HUES6 (cell line): ENCODE measurements around the gene B4GALT6.
"Not testable (repeated sequence)": the region's sequence is repeated elsewhere in the genome, so short reads cannot be mapped to it uniquely, and the experiment has no call there.

Experiments
- H3K27ac ChIP-seq: 2 replicates; pipeline ENCODE4 v1.7.0; 2013; ENCODE audit warnings: low read depth, mild to moderate bottlenecking, low read length, inconsistent platforms
- H3K27me3 ChIP-seq: 2 replicates; pipeline ENCODE4 v1.6.1; 2013; ENCODE audit warnings: low read length; ENCODE audit not compliant: control insufficient read depth, insufficient read depth
- H3K36me3 ChIP-seq: 2 replicates; pipeline ENCODE4 v1.6.1; 2013; ENCODE audit warnings: low read length; ENCODE audit not compliant: control insufficient read depth, insufficient read depth
- H3K4me1 ChIP-seq: 2 replicates; pipeline ENCODE4 v1.6.1; 2013; ENCODE audit warnings: low read length; ENCODE audit not compliant: control insufficient read depth, insufficient read depth
- H3K4me3 ChIP-seq: 2 replicates; pipeline ENCODE4 v1.5.1; 2013; ENCODE audit warnings: low read depth, low read length
- H3K9ac ChIP-seq: one replicate; pipeline ENCODE4 v1.6.1; 2013; ENCODE audit warnings: mild to moderate bottlenecking, low read length
- H3K9me3 ChIP-seq: 2 replicates; pipeline ENCODE4 v1.6.1; 2013; ENCODE audit warnings: low read depth, low read length; ENCODE audit not compliant: control insufficient read depth, insufficient read depth

Gene B4GALT6, protein sequence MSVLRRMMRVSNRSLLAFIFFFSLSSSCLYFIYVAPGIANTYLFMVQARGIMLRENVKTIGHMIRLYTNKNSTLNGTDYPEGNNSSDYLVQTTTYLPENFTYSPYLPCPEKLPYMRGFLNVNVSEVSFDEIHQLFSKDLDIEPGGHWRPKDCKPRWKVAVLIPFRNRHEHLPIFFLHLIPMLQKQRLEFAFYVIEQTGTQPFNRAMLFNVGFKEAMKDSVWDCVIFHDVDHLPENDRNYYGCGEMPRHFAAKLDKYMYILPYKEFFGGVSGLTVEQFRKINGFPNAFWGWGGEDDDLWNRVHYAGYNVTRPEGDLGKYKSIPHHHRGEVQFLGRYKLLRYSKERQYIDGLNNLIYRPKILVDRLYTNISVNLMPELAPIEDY

GRCh38 chr18:31684279-31685096 lies at the start of gene B4GALT6:
TSS of gene B4GALT6 (minus strand) at chr18:31684581. CDS start at chr18:31684426, 155 bp downstream.
- H3K36me3 ChIP-seq, result no peaks in the 10 kb centered on the region
- H3K27me3 ChIP-seq, result no peaks in the 10 kb centered on the region
- H3K27ac ChIP-seq, result peak within 1 kb of the TSS; percentile 52; the same call in 1 of the 2 replicates
- H3K4me3 ChIP-seq, result peak within 1 kb of the TSS; percentile 80
- H3K9me3 ChIP-seq, result no peaks in the 10 kb centered on the region
- peak within 1 kb of the TSS; percentile 79 for H3K9ac ChIP-seq
- H3K4me1 ChIP-seq, result peaks cover 51% of the 10 kb centered on the region

- H3K36me3 ChIP-seq, result no peaks in the 10 kb centered on the region
- no peak overlapping the region for H3K9ac ChIP-seq
- H3K4me1 ChIP-seq, result no peaks in the 10 kb centered on the region
- no peak overlapping the region for H3K4me3 ChIP-seq
- no peak overlapping the region for H3K27ac ChIP-seq
- H3K27me3 ChIP-seq, result no peaks in the 10 kb centered on the region
- no peaks in the 10 kb centered on the region for H3K9me3 ChIP-seq
Observed at GRCh38 chr18:31731628-31732027, 47.2 kb upstream of the B4GALT6 start.

DNA sequence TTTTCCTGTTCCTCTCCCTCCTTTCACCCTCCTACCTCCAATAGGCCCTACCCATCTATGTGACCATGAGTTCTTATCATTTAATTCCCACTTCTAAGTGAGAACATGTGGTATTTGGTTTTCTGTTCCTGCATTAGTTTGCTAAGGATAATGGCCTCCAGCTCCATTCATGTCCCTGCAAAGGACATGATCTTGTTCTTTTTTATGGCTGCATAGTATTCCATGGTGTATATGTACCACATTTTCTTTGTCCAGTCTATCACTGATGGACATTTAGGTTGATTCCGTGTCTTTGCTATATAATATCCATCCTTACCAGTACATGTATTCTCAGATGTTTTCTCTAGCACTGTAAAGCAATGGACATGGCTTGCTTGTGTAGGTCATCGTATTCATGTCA lies 44.8 kb upstream of the B4GALT6 start:
- not testable (repeated sequence) for H3K4me1 ChIP-seq, H3K9me3 ChIP-seq, H3K9ac ChIP-seq, H3K27ac ChIP-seq, H3K4me3 ChIP-seq, H3K27me3 ChIP-seq, H3K36me3 ChIP-seq

GRCh38 chr18:31723990-31724711 lies 39.8 kb upstream of the B4GALT6 start:
- no peak overlapping the region for H3K9ac ChIP-seq
- H3K4me3 ChIP-seq, result no peak overlapping the region
- peaks cover 9% of the 10 kb centered on the region for H3K9me3 ChIP-seq
- no peak overlapping the region for H3K27ac ChIP-seq
- H3K27me3 ChIP-seq, result no peaks in the 10 kb centered on the region
- H3K36me3 ChIP-seq, result no peaks in the 10 kb centered on the region
- peaks cover 3% of the 10 kb centered on the region; the same call in 1 of the 2 replicates for H3K4me1 ChIP-seq

DNA sequence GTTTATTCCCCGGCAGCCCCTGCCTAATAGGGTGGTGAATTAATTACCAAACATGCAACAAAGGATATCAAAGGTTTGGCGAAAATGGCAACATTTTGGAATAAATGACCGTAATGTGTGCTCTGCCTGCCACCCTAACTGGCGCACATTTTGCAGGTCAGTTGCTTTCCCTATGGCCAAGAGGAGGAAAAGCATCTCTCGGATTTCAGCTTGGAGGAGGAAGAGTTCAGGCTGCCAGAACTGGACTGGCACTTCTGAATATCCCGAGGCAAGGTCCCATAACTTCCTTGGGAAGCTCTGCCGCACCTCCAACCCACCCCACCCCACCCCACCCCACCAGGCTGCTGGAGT lies 39.2 kb upstream of the B4GALT6 start:
- Histone ChIP-seq H3K4me1 (peaks cover 3% of the 10 kb centered on the region; the same call in 1 of the 2 replicates), H3K4me3 (no peak overlapping the region), H3K36me3 (no peaks in the 10 kb centered on the region), H3K9ac (no peak overlapping the region), H3K9me3 (peaks cover 15% of the 10 kb centered on the region), H3K27me3 (no peaks in the 10 kb centered on the region), H3K27ac (no peak overlapping the region)

- H3K9me3 ChIP-seq, result peaks cover 21% of the 10 kb centered on the region
- no peaks in the 10 kb centered on the region for H3K27me3 ChIP-seq
- H3K4me3 ChIP-seq, result no peak overlapping the region
- H3K4me1 ChIP-seq, result peaks cover 3% of the 10 kb centered on the region; the same call in 1 of the 2 replicates
- H3K27ac ChIP-seq, result no peak overlapping the region
- no peaks in the 10 kb centered on the region for H3K36me3 ChIP-seq
- H3K9ac ChIP-seq, result no peak overlapping the region
Observed at GRCh38 chr18:31722369-31722957, 38.1 kb upstream of the B4GALT6 start.

GRCh38 chr18:31721601-31722000 lies 37.2 kb upstream of the B4GALT6 start:
- no peak overlapping the region for H3K4me3 ChIP-seq
- H3K27ac ChIP-seq, result no peak overlapping the region

GRCh38 chr18:31720867-31721266 lies 36.5 kb upstream of the B4GALT6 start:
- Histone ChIP-seq H3K9ac (no peak overlapping the region), H3K36me3 (no peaks in the 10 kb centered on the region), H3K27ac (no peak overlapping the region), H3K4me1 (peaks cover 3% of the 10 kb centered on the region; the same call in 1 of the 2 replicates), H3K27me3 (no peaks in the 10 kb centered on the region), H3K9me3 (peaks cover 21% of the 10 kb centered on the region), H3K4me3 (no peak overlapping the region)

More at GRCh38 chr18:31721601-31722000, 37.2 kb upstream of the B4GALT6 start:
- Histone ChIP-seq H3K4me1 (peaks cover 3% of the 10 kb centered on the region; the same call in 1 of the 2 replicates), H3K9me3 (peaks cover 21% of the 10 kb centered on the region), H3K36me3 (no peaks in the 10 kb centered on the region), H3K27me3 (no peaks in the 10 kb centered on the region), H3K9ac (no peak overlapping the region)

GRCh38 chr18:31719363-31720006 lies 35.1 kb upstream of the B4GALT6 start:
- Histone ChIP-seq H3K27me3 (no peaks in the 10 kb centered on the region), H3K36me3 (no peaks in the 10 kb centered on the region), H3K9ac (no peak overlapping the region), H3K27ac (no peak overlapping the region), H3K4me1 (peaks cover 3% of the 10 kb centered on the region; the same call in 1 of the 2 replicates), H3K4me3 (no peak overlapping the region), H3K9me3 (peaks cover 21% of the 10 kb centered on the region)

DNA sequence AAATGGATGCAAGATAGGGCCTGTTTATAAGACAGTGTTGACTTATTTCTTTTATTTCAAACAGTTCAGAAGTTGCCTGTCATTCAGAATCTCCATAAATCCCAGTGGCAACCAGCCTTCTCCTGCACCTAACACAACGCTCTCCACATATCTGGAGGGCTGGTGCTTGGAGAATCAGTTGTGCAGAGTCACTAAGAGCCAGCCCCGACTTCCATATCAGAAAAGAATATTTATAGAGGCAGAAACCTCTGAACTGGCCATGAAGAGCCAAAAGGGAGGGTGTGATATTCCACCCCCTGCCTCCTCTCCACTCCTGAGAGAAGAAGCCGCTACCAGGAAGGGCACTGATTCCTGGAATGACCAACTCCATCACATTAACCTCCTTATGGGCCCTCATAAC lies 34.0 kb upstream of the B4GALT6 start:
- no peak overlapping the region for H3K9ac ChIP-seq
- H3K27me3 ChIP-seq, result no peaks in the 10 kb centered on the region
- no peak overlapping the region for H3K27ac ChIP-seq
- H3K36me3 ChIP-seq, result no peaks in the 10 kb centered on the region
- no peak overlapping the region for H3K4me3 ChIP-seq
- peaks cover 21% of the 10 kb centered on the region for H3K9me3 ChIP-seq
- peaks cover 3% of the 10 kb centered on the region; the same call in 1 of the 2 replicates for H3K4me1 ChIP-seq
